ENCODE results near the gene CCDC148.

Gene CCDC148

GRCh38 chr2:158192515-158193443 is 263.8 kb downstream of the CCDC148 start:
- Histone ChIP-seq H3K27ac (no peak overlapping the region), H3K27me3 (no peaks in the 10 kb centered on the region), H3K36me3 (no peaks in the 10 kb centered on the region), H3K4me1 (ENCODE audit: control insufficient read depth in 1 of 2, insufficient read depth in 1 of 2, low read depth in 1 of 2, low read length in 1 of 2) (no peaks in the 10 kb centered on the region), H3K9me3 (no peaks in the 10 kb centered on the region), H3K4me3 (ENCODE audit: low read depth in 1 of 2, low read length in 1 of 2) (no peak overlapping the region)
- no peak for TF ChIP-seq CTCF (IDR thresholded peaks at IDR 0.05)

- Histone ChIP-seq H3K4me3 (ENCODE audit: low read depth in 1 of 2, low read length in 1 of 2) (no peak overlapping the region), H3K4me1 (ENCODE audit: control insufficient read depth in 1 of 2, insufficient read depth in 1 of 2, low read depth in 1 of 2, low read length in 1 of 2) (no peaks in the 10 kb centered on the region), H3K9me3 (no peaks in the 10 kb centered on the region), H3K36me3 (no peaks in the 10 kb centered on the region), H3K27me3 (no peaks in the 10 kb centered on the region), H3K27ac (no peak overlapping the region)
- no peak for TF ChIP-seq CTCF (IDR thresholded peaks at IDR 0.05)
Measured at GRCh38 chr2:158191076-158191895, 265.3 kb downstream of the CCDC148 start.

- no peaks in the 10 kb centered on the region for H3K9me3 ChIP-seq
- no peak overlapping the region for H3K27ac ChIP-seq
- no peak overlapping the region for H3K4me3 ChIP-seq (ENCODE audit: low read depth in 1 of 2, low read length in 1 of 2)
- H3K4me1 ChIP-seq (ENCODE audit: control insufficient read depth in 1 of 2, insufficient read depth in 1 of 2, low read depth in 1 of 2, low read length in 1 of 2) = no peaks in the 10 kb centered on the region
- H3K36me3 ChIP-seq = no peaks in the 10 kb centered on the region
- TF ChIP-seq CTCF (IDR thresholded peaks at IDR 0.05) = no peak
- H3K27me3 ChIP-seq = no peaks in the 10 kb centered on the region
Measured at GRCh38 chr2:158189526-158189925, 267.0 kb downstream of the CCDC148 start.

GRCh38 chr2:158187908-158188307 is 268.6 kb downstream of the CCDC148 start:
- H3K4me1 ChIP-seq (ENCODE audit: control insufficient read depth in 1 of 2, insufficient read depth in 1 of 2, low read depth in 1 of 2, low read length in 1 of 2) = no peaks in the 10 kb centered on the region
- no peak overlapping the region for H3K4me3 ChIP-seq (ENCODE audit: low read depth in 1 of 2, low read length in 1 of 2)
- H3K27me3 ChIP-seq = no peaks in the 10 kb centered on the region
- no peak overlapping the region for H3K27ac ChIP-seq
- H3K9me3 ChIP-seq = no peaks in the 10 kb centered on the region
- no peaks in the 10 kb centered on the region for H3K36me3 ChIP-seq
- TF ChIP-seq CTCF (IDR thresholded peaks at IDR 0.05) = no peak

GRCh38 chr2:158184556-158185343 is 271.8 kb downstream of the CCDC148 start:
- TF ChIP-seq CTCF (IDR thresholded peaks at IDR 0.05) = no peak
- no peak overlapping the region for H3K27ac ChIP-seq

More at GRCh38 chr2:158184556-158185343, 271.8 kb downstream of the CCDC148 start:
- Histone ChIP-seq H3K9me3 (no peaks in the 10 kb centered on the region), H3K4me1 (ENCODE audit: control insufficient read depth in 1 of 2, insufficient read depth in 1 of 2, low read depth in 1 of 2, low read length in 1 of 2) (no peaks in the 10 kb centered on the region), H3K27me3 (no peaks in the 10 kb centered on the region), H3K36me3 (no peaks in the 10 kb centered on the region), H3K4me3 (ENCODE audit: low read depth in 1 of 2, low read length in 1 of 2) (no peak overlapping the region)
